IMR-90 (cell line): ENCODE results near the gene PAFAH1B1. TPM values are rescaled to one million over a fixed set of nuclear protein-coding genes. Genes with fewer than 3 reads are reported as not detected.

Experiments used
- ATAC-seq: fragments of 200-7000 bp; cut with Tn5 transposase; 2 replicates; pipeline ENCODE4 v1.9.1; 2020; ENCODE audit warnings: low read depth, mild to moderate bottlenecking, moderate library complexity
- BruUV-seq: library from RNA; stranded (reverse); fragments of 400-500 nt; replicated peaks from 2 replicates; lab custom pipeline; 2021; lab: Mats Ljungman, UMichigan
- CTCF ChIA-PET: fragments of 300-600 bp; formaldehyde crosslinking; extraction: SDS; loops from one replicate; lab custom pipeline; 2021; ENCODE audit warnings: antibody characterized with exemption; lab: Yijun Ruan, JAX
- POLR2A ChIA-PET: fragments of 300-600 bp; sonication (Branson Sonifier 250); formaldehyde crosslinking; loops from one replicate; lab custom pipeline; 2022; ENCODE audit warnings: antibody characterized with exemption; ENCODE audit not compliant: unreplicated experiment; lab: Charles Lee
- DNase-seq: peaks from one replicate; pipeline ENCODE4 v3.0.0; 2013
- H2AFZ ChIP-seq: replicated peaks from 2 replicates; pipeline ENCODE3; 2013; ENCODE audit warnings: low read length, mild to moderate bottlenecking; ENCODE audit not compliant: poor library complexity
- H2AK5ac ChIP-seq: 2 replicates; pipeline ENCODE4 v1.6.1; 2013; ENCODE audit warnings: low read depth, low read length, inconsistent platforms
- H2AK9ac ChIP-seq: replicated peaks from 2 replicates; pipeline ENCODE3; 2013; ENCODE audit warnings: mild to moderate bottlenecking, low read depth, low read length, moderate library complexity; ENCODE audit not compliant: poor library complexity
- H2BK120ac ChIP-seq: 2 replicates; pipeline ENCODE4 v1.6.1; 2013; ENCODE audit warnings: low read depth, low read length, inconsistent platforms
- H2BK15ac ChIP-seq: 3 replicates; pipeline ENCODE4 v1.6.1; 2013; ENCODE audit warnings: low read depth, low read length, inconsistent platforms
- H2BK20ac ChIP-seq: 2 replicates; pipeline ENCODE4 v1.6.1; 2013; ENCODE audit warnings: low read depth, mild to moderate bottlenecking, inconsistent platforms, low read length, moderate library complexity
- H2BK5ac ChIP-seq: 2 replicates; pipeline ENCODE4 v1.6.1; 2013; ENCODE audit warnings: mild to moderate bottlenecking, low read depth, low read length, inconsistent platforms; ENCODE audit not compliant: poor library complexity, severe bottlenecking
- H3K14ac ChIP-seq: replicated peaks from 2 replicates; pipeline ENCODE4 v1.6.1; 2013; ENCODE audit warnings: low read depth, low read length, inconsistent platforms
- H3K18ac ChIP-seq: 2 replicates; pipeline ENCODE4 v1.6.1; 2013; ENCODE audit warnings: low read depth, low read length, control low read depth
- H3K23ac ChIP-seq: 2 replicates; pipeline ENCODE4 v1.6.1; 2013; ENCODE audit warnings: low read depth, low read length, inconsistent platforms
- H3K27ac ChIP-seq: 2 replicates; pipeline ENCODE4 v1.5.1; 2013; ENCODE audit warnings: mild to moderate bottlenecking, control low read depth, low read length; ENCODE audit not compliant: insufficient read depth
- H3K27me3 ChIP-seq: 2 replicates; pipeline ENCODE4 v1.6.1; 2013; ENCODE audit warnings: low read length; ENCODE audit not compliant: control insufficient read depth, insufficient read depth
- H3K36me3 ChIP-seq: 2 replicates; pipeline ENCODE4 v1.6.1; 2013; ENCODE audit warnings: low read length, mixed read lengths; ENCODE audit not compliant: control insufficient read depth, insufficient read depth
- H3K4ac ChIP-seq: 2 replicates; pipeline ENCODE4 v1.6.1; 2013; ENCODE audit warnings: low read depth, low read length, inconsistent platforms
- H3K4me1 ChIP-seq: 2 replicates; pipeline ENCODE4 v1.6.1; 2013; ENCODE audit warnings: low read length, mixed read lengths; ENCODE audit not compliant: control insufficient read depth, insufficient read depth
- H3K4me2 ChIP-seq: 2 replicates; pipeline ENCODE4 v1.6.1; 2013; ENCODE audit warnings: low read depth, mild to moderate bottlenecking, control low read depth, low read length, moderate library complexity
- H3K4me3 ChIP-seq: 2 replicates; pipeline ENCODE4 v1.5.1; 2013; ENCODE audit warnings: low read depth, mild to moderate bottlenecking, control low read depth, low read length, moderate library complexity; ENCODE audit not compliant: insufficient read depth
- H3K56ac ChIP-seq: 2 replicates; pipeline ENCODE4 v1.6.1; 2013; ENCODE audit warnings: low read length, inconsistent platforms; ENCODE audit not compliant: insufficient read depth; ENCODE audit errors: extremely low read depth
- H3K79me1 ChIP-seq, 2 experiments: 2 replicates each; pipeline ENCODE4 v1.6.1; 2013; ENCODE audit warnings: low read length in 2 of 2, inconsistent platforms in 1 of 2, low read depth in 1 of 2
- H3K9ac ChIP-seq: 2 replicates; pipeline ENCODE4 v1.6.1; 2013; ENCODE audit warnings: low read depth, low read length, control low read depth
- H3K9me1 ChIP-seq: 2 replicates; pipeline ENCODE4 v1.6.1; 2013; ENCODE audit warnings: low read length, inconsistent platforms; ENCODE audit not compliant: insufficient read depth
- H3K9me3 ChIP-seq: 2 replicates; pipeline ENCODE4 v1.6.1; 2013; ENCODE audit warnings: low read length; ENCODE audit not compliant: control insufficient read depth, insufficient read depth
- H4K20me1 ChIP-seq: 2 replicates; pipeline ENCODE4 v1.6.1; 2013; ENCODE audit warnings: low read length, inconsistent platforms; ENCODE audit not compliant: insufficient read depth
- H4K5ac ChIP-seq: 2 replicates; pipeline ENCODE4 v1.6.1; 2013; ENCODE audit warnings: mild to moderate bottlenecking, low read depth, low read length, control low read depth
- H4K8ac ChIP-seq, 2 experiments: 2 replicates each; pipeline ENCODE4 v1.6.1; 2013; ENCODE audit warnings: low read depth in 2 of 2, low read length in 2 of 2, control low read depth in 1 of 2, inconsistent platforms in 1 of 2
- H4K91ac ChIP-seq: 2 replicates; pipeline ENCODE4 v1.6.1; 2013; ENCODE audit warnings: low read depth, low read length, inconsistent platforms; ENCODE audit not compliant: insufficient read depth
- BHLHE40 ChIP-seq: fragments of 150-350 bp; IDR thresholded peaks from 2 replicates; pipeline ENCODE4 v1.6.1; 2016; ENCODE audit warnings: mild to moderate bottlenecking, low read depth, low read length
- CEBPB ChIP-seq: IDR thresholded peaks from 2 replicates; pipeline ENCODE4 v1.6.1; 2012; ENCODE audit warnings: low read depth, low read length, improper control_type of control experiment
- CHD1 ChIP-seq: IDR thresholded peaks from 2 replicates; pipeline ENCODE4 v1.6.1; 2012; ENCODE audit warnings: low read depth, low read length, improper control_type of control experiment
- FOS ChIP-seq: fragments of 150-350 bp; IDR thresholded peaks from 2 replicates; pipeline ENCODE4 v1.6.1; 2016; ENCODE audit warnings: low read depth, low read length
- MAFK ChIP-seq: IDR thresholded peaks from 2 replicates; pipeline ENCODE4 v1.6.1; 2012; ENCODE audit warnings: low read depth, low read length, improper control_type of control experiment
- MAZ ChIP-seq: IDR thresholded peaks from 2 replicates; pipeline ENCODE4 v1.6.1; 2012; ENCODE audit warnings: low read depth, mild to moderate bottlenecking, low read length, improper control_type of control experiment, moderate library complexity, borderline replicate concordance
- MXI1 ChIP-seq: IDR thresholded peaks from 2 replicates; pipeline ENCODE4 v1.6.1; 2012; ENCODE audit warnings: low read depth, mild to moderate bottlenecking, low read length, moderate library complexity, borderline replicate concordance
- NFE2L2 ChIP-seq: fragments of 150-350 bp; IDR thresholded peaks from 2 replicates; pipeline ENCODE4 v1.6.1; 2016; ENCODE audit warnings: low read depth, mild to moderate bottlenecking, low read length
- POLR2A ChIP-seq: IDR thresholded peaks from 2 replicates; pipeline ENCODE4 v1.6.1; 2012; ENCODE audit warnings: mild to moderate bottlenecking, low read depth, low read length
- RAD21 ChIP-seq: IDR thresholded peaks from 2 replicates; pipeline ENCODE4 v1.6.1; 2012; ENCODE audit warnings: low read length, improper control_type of control experiment
- RCOR1 ChIP-seq: IDR thresholded peaks from 2 replicates; pipeline ENCODE4 v1.6.1; 2012; ENCODE audit warnings: mild to moderate bottlenecking, low read length, improper control_type of control experiment; ENCODE audit not compliant: insufficient replicate concordance
- RFX5 ChIP-seq: IDR thresholded peaks from 2 replicates; pipeline ENCODE4 v1.8.0; 2012; ENCODE audit warnings: low read depth, mild to moderate bottlenecking, low read length, moderate library complexity
- SMC3 ChIP-seq: fragments of 150-350 bp; IDR thresholded peaks from 2 replicates; pipeline ENCODE4 v1.6.1; 2016; ENCODE audit warnings: low read depth, mild to moderate bottlenecking, antibody characterized with exemption, low read length, moderate library complexity
- WGBS, 2 experiments: methylation state at CpG; one replicate each; pipeline versions ENCODE4 v1.1.5 to v1.1.7; 2013; ENCODE audit warnings: missing lambda C conversion rate in 2 of 2; ENCODE audit not compliant: insufficient read length in 1 of 2; ENCODE audit errors: extremely low coverage in 2 of 2; 5-methylcytosine and 5-hydroxymethylcytosine counted together
- dilution Hi-C: fragments of 300-500 bp; cut with HindIII; formaldehyde crosslinking; loops from one replicate; pipeline ENCODE4 v1.14.3; 2018; ENCODE audit warnings: low sequenced_read_pairs; ENCODE audit not compliant: unreplicated experiment
- in situ Hi-C: fragments of 300-500 bp; cut with MboI; formaldehyde crosslinking; loops from 3 replicates; pipeline ENCODE4 v1.14.3; 2019; ENCODE audit warnings: low sequenced_read_pairs, inconsistent platforms, mixed read lengths
- intact Hi-C: fragments of 100-400 bp; cut with micrococcal nuclease; formaldehyde crosslinking; loops from 2 replicates; pipeline ENCODE4 v1.10.0; 2022
- polyA plus RNA-seq, 3 experiments: library from polyadenylated mRNA; depleted of rRNA; stranded (reverse); fragments of >200 nt; gene quantifications; 2 replicates each; pipeline ENCODE4 v1.2.3, GENCODE V29; 2012; ENCODE audit warnings: low replicate concordance in 1 of 3
- total RNA-seq: library from RNA; depleted of rRNA; stranded (reverse); fragments of >200 nt; gene quantifications from 2 replicates; pipeline ENCODE4 v1.2.3, GENCODE V29; 2012
- TF ChIP-seq, protein P1 (sequence below): fragments of 150-350 bp; IDR thresholded peaks from 2 replicates; pipeline ENCODE4 v1.6.1; 2017; ENCODE audit warnings: mild to moderate bottlenecking, antibody characterized with exemption, low read length, low read depth
- TF ChIP-seq, protein P2 (sequence below): fragments of 150-350 bp; IDR thresholded peaks from 2 replicates; pipeline ENCODE4 v1.6.1; 2016; ENCODE audit warnings: low read depth, mild to moderate bottlenecking, low read length, moderate library complexity, borderline replicate concordance
- TF ChIP-seq, protein P3 (sequence below): conservative IDR thresholded peaks from 2 replicates; pipeline ENCODE4 v1.5.1; 2012; ENCODE audit warnings: mild to moderate bottlenecking, low read depth, low read length, improper control_type of control experiment

The PAFAH1B1 gene
- total and polyA plus RNA-seq, 2 of the 4 experiments (the other 2 are of a cell fraction): 64.5 to 127 TPM

DNA sequence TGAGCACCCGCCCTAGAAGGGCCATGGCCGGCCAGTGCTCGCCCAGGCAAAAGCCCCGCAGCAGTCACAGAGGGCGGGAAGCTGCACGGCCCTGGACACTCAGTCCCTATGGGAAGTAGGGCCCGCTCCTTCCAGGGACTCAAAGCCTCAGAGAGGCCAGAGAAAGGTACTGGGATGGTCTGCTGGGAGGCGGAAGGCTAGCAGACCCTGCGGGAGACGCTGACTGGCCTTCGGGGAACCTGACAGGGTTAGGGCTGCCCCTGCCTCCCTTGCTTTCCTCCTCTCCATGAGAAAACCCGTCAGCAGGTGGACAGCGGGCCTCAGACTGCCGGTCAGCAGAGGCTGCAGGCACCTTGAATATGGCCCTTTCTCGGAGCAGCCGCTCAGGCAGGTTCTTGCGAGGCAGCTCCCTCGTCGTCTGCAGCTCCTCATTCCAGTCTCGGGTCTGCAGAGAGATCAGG, 106.6 kb downstream of the PAFAH1B1 start:
- H3K9me3 ChIP-seq: no peaks in the 10 kb centered on the region
- H3K4me1 ChIP-seq: peaks cover 4% of the 10 kb centered on the region
- H2AFZ ChIP-seq: no peak overlapping the region
- DNase-seq (no peak), ATAC-seq (no peak)
- H2AK5ac ChIP-seq: no peak overlapping the region
- no peak overlapping the region for H2BK20ac ChIP-seq
- no peak overlapping the region for H3K4me3 ChIP-seq
- ChIA-PET CTCF (no interaction called here), POLR2A (no interaction called here)
- no peak overlapping the region for H3K4me2 ChIP-seq
- no peak overlapping the region for H3K4ac ChIP-seq
- in situ Hi-C loops: no loop called here
- H4K8ac ChIP-seq: no peak overlapping the region
- H2BK5ac ChIP-seq: no peak overlapping the region
- no peak overlapping the region for H3K27ac ChIP-seq
- H4K5ac ChIP-seq: no peak overlapping the region
- intact Hi-C loops: no loop called here
- H3K9me1 ChIP-seq: no peaks in the 10 kb centered on the region
- no peak overlapping the region for H4K91ac ChIP-seq
- no peaks in the 10 kb centered on the region for H3K27me3 ChIP-seq
- TF ChIP-seq, protein P1, sequence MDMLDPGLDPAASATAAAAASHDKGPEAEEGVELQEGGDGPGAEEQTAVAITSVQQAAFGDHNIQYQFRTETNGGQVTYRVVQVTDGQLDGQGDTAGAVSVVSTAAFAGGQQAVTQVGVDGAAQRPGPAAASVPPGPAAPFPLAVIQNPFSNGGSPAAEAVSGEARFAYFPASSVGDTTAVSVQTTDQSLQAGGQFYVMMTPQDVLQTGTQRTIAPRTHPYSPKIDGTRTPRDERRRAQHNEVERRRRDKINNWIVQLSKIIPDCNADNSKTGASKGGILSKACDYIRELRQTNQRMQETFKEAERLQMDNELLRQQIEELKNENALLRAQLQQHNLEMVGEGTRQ: no peak
- no peak for TF ChIP-seq FOS
- no peak for TF ChIP-seq RFX5
- no peak for TF ChIP-seq BHLHE40
- no peak for TF ChIP-seq CHD1
- TF ChIP-seq RAD21: no peak
- no peak for TF ChIP-seq CEBPB
- TF ChIP-seq NFE2L2: no peak
- no peak for TF ChIP-seq MAZ
- no peak for TF ChIP-seq MXI1
- TF ChIP-seq, protein P2, sequence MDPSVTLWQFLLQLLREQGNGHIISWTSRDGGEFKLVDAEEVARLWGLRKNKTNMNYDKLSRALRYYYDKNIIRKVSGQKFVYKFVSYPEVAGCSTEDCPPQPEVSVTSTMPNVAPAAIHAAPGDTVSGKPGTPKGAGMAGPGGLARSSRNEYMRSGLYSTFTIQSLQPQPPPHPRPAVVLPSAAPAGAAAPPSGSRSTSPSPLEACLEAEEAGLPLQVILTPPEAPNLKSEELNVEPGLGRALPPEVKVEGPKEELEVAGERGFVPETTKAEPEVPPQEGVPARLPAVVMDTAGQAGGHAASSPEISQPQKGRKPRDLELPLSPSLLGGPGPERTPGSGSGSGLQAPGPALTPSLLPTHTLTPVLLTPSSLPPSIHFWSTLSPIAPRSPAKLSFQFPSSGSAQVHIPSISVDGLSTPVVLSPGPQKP: no peak
- TF ChIP-seq MAFK: no peak
- no peak for TF ChIP-seq POLR2A
- no peak for TF ChIP-seq SMC3
- TF ChIP-seq RCOR1: no peak
- TF ChIP-seq, protein P3, sequence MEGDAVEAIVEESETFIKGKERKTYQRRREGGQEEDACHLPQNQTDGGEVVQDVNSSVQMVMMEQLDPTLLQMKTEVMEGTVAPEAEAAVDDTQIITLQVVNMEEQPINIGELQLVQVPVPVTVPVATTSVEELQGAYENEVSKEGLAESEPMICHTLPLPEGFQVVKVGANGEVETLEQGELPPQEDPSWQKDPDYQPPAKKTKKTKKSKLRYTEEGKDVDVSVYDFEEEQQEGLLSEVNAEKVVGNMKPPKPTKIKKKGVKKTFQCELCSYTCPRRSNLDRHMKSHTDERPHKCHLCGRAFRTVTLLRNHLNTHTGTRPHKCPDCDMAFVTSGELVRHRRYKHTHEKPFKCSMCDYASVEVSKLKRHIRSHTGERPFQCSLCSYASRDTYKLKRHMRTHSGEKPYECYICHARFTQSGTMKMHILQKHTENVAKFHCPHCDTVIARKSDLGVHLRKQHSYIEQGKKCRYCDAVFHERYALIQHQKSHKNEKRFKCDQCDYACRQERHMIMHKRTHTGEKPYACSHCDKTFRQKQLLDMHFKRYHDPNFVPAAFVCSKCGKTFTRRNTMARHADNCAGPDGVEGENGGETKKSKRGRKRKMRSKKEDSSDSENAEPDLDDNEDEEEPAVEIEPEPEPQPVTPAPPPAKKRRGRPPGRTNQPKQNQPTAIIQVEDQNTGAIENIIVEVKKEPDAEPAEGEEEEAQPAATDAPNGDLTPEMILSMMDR: no peak
- H4K20me1 ChIP-seq: peaks cover 21% of the 10 kb centered on the region
- no TSS peak for BruUV-seq
- no peak overlapping the region for H2BK120ac ChIP-seq
- peaks cover 60% of the 10 kb centered on the region for H3K36me3 ChIP-seq
- H3K9ac ChIP-seq: no peak overlapping the region
- WGBS, 2 experiments: 85% methylated on average over 9 of the region's 20 CpGs; no CpG with 5 or more reads in 1 of the 2 experiments
- H3K14ac ChIP-seq: no peak overlapping the region
- dilution Hi-C loops: no loop called here
- no peak overlapping the region for H3K23ac ChIP-seq
- H3K18ac ChIP-seq: no peak overlapping the region
- no peak overlapping the region for H2AK9ac ChIP-seq
- H3K79me1 ChIP-seq: peaks cover 7 to 23% of the 10 kb centered on the region in 2 experiments
- no peak overlapping the region for H2BK15ac ChIP-seq
- no peak overlapping the region for H3K56ac ChIP-seq
